Measurements from ENCODE around the gene HOXB13.
A peak's percentile ranks its signal among the peaks of the same experiment; 100 is the strongest.

HOXB13 gene

DNA sequence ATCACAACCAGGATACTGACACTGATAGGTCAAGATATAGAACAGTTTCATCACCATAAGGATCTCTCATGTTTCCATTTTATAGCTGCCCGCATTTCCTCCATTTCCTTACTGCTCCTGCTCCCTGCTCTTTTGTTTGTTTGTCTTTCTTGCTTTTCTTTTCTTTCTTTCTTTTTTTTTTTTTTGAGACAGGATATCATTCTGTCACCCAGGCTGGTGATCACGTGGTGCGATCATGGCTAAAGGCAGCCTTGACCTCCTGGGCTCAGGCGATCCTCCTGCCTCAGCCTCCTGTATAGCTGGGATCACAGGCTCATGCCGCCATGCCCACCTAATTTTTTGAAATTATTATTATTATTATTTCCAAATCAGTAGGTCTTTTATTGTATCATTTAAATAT lies 37.9 kb downstream of the HOXB13 start:
- no peak for DNase-seq (ENCODE audit: low spot score)
- TF ChIP-seq, protein P1, sequence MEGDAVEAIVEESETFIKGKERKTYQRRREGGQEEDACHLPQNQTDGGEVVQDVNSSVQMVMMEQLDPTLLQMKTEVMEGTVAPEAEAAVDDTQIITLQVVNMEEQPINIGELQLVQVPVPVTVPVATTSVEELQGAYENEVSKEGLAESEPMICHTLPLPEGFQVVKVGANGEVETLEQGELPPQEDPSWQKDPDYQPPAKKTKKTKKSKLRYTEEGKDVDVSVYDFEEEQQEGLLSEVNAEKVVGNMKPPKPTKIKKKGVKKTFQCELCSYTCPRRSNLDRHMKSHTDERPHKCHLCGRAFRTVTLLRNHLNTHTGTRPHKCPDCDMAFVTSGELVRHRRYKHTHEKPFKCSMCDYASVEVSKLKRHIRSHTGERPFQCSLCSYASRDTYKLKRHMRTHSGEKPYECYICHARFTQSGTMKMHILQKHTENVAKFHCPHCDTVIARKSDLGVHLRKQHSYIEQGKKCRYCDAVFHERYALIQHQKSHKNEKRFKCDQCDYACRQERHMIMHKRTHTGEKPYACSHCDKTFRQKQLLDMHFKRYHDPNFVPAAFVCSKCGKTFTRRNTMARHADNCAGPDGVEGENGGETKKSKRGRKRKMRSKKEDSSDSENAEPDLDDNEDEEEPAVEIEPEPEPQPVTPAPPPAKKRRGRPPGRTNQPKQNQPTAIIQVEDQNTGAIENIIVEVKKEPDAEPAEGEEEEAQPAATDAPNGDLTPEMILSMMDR (IDR thresholded peaks at IDR 0.05; ENCODE audit: borderline replicate concordance, control extremely low read depth, extremely low read depth, insufficient read depth, missing control alignments), result no peak
- in situ Hi-C loops (cut with MboI; ENCODE audit: low sequenced_read_pairs, unreplicated experiment), result no loop called here

DNA sequence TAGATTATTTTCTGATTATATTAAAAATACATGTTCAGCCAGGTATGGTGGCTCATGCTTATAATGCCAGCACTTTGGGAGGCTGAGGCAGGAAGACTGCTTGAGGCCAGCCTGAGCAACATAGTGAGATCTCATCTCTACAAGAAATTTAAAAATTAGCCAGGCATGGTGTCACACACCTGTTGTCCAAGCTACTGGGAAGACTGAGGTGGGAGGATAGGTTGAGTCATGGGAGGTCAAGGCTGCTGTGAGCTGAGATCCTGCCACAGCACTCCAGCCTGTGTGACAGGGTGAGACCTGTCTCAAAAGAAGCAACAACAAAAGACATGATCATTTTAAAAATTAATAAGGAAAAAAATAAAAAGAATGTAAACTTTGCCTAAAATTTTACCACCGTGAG lies 46.9 kb downstream of the HOXB13 start:
- DNase-seq (ENCODE audit: low spot score), result no peak
- in situ Hi-C loops (cut with MboI; ENCODE audit: low sequenced_read_pairs, unreplicated experiment), result loop anchor here (10.0 kb wide), 1 partner anchor 343 kb away; no protein-coding TSS in a partner anchor
- TF ChIP-seq, protein P1 (IDR thresholded peaks at IDR 0.05; ENCODE audit: borderline replicate concordance, control extremely low read depth, extremely low read depth, insufficient read depth, missing control alignments), result no peak

DNA sequence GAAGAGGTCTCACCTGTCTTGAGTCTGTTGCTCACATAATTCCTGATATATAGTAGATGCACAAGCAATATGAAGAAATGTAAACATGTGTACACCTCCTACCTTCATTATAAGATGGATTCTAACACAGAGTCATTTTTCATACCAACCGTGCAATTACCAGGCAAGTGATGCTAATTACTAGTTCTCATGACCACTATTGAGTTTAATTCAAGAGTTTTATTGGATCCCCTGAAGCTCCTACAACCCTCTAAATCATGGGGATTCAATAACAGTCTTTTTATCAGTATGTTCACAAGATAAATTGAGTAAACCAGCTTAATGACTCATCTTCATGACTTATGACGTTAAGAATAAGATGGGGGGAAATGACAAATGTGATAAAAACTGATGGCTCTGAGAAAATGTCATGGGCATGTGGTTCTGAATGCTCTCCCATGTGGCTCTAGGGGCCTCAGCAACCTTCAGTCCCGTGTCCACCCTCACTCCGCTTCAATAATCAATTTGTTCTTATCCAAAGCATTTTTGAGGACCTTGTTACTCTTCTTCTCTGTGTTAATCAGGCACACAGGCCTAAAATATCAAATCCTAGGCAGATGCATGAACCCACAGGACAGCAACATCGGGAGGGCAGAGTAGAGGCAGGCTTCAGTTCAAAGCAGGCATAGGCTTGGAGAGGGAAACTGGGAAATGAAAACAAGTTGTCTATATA lies 49.0 kb downstream of the HOXB13 start:
- no peak for DNase-seq (ENCODE audit: low spot score)
- in situ Hi-C loops (cut with MboI; ENCODE audit: low sequenced_read_pairs, unreplicated experiment), result loop anchor here (10.0 kb wide), 2 partner anchors 205 to 345 kb away; no protein-coding TSS in a partner anchor
- TF ChIP-seq, protein P1 (IDR thresholded peaks at IDR 0.05; ENCODE audit: borderline replicate concordance, control extremely low read depth, extremely low read depth, insufficient read depth, missing control alignments), result no peak

DNA sequence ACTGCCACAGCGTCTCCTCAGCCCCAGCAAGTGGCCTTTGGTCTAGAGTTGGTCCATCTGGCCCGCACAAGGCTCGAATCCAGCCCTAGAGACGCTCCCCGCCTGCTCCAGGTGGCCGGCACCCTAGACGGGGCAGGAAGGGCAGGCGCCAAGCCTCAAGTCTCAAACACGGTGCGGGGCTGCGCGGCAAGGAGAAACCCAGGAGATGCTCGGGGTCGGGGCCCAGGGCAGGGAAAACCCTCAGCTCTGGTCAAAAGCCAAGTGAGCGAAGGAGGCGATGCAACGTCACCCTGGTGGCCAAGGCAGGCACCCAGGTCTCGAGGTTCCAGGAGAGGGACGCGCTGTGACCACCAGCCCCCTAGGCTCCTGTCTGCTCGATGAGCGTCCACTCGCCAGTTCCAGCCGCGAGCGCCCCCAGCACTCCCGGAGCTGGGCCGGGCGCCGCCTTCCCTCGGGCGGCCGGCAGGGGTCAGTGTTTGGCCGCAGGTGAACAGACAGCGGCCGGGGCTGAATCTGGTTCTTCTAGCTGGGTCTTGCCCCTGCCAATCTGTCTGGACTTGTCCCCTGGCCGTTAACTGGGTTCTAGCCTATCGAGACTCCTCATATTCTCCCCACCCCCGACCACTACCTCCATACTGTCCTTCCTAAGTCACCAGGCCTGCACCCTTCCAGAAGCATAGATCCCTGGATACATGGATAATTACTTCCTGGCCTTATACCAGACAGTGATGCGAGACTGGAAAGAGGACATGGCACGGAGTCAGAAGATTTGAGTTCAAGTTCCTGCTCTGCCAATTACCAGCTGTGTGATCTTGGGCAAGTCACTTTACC lies 50.2 kb downstream of the HOXB13 start:
- TF ChIP-seq, protein P1 (IDR thresholded peaks at IDR 0.05; ENCODE audit: borderline replicate concordance, control extremely low read depth, extremely low read depth, insufficient read depth, missing control alignments), result peak; percentile 92
- in situ Hi-C loops (cut with MboI; ENCODE audit: low sequenced_read_pairs, unreplicated experiment), result loop anchor here (10.0 kb wide), 1 partner anchor 206 kb away; no protein-coding TSS in a partner anchor
- peak; percentile 88 for DNase-seq (ENCODE audit: low spot score)

DNA sequence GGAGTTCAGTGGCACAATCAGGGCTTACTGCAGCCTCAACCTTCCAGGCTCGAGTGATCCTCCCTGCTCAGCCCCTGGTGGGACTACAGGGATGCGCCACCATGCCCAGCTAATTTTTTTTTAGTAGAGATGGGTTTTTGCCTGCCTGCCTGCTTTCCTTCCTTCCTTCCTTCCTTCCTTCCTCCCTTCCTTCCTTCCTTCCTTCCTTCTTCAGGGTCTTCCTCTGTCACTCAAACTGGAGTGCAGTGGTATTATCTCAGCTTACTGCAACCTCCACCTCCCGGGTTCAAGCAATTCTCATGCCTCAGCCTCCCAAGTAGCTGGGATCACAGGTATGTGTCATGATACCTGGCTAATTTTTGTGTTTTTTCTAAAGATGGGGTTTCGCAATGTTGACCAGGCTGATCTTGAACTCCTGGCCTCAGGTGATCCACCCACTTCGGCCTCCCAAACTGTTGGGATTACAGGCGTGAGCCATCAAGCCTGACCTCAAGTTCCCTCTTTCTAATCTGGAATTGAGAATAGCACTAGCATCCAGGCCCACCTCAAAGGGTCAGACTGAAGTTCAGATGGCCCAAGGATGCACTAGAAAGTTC lies 51.5 kb downstream of the HOXB13 start:
- TF ChIP-seq, protein P1 (IDR thresholded peaks at IDR 0.05; ENCODE audit: borderline replicate concordance, control extremely low read depth, extremely low read depth, insufficient read depth, missing control alignments), result no peak
- in situ Hi-C loops (cut with MboI; ENCODE audit: low sequenced_read_pairs, unreplicated experiment), result loop anchor here (10.0 kb wide), 1 partner anchor 208 kb away; no protein-coding TSS in a partner anchor
- DNase-seq (ENCODE audit: low spot score), result no peak

All from GM13976 (cell line).